Left lung (tissue), 10 donors: ENCODE results near the gene ATPAF1. TPM values are rescaled to one million over a fixed set of nuclear protein-coding genes. Genes with fewer than 3 reads are reported as not detected.

Experiments
- ATAC-seq: fragments of 200-7000 bp; cut with Tn5 transposase; one replicate; pipeline ENCODE4 v1.9.1; 2020; ENCODE audit warnings: moderate library complexity
- DNase-seq, 4 donors: peaks; one replicate each; pipeline ENCODE4 v3.0.0-alpha.2; 2013 to 2020
- H3K27ac ChIP-seq, 2 donors: fragments of 200-600 bp; sonication (generic) in 1 of 2; one replicate each; pipeline versions ENCODE4 v1.5.0 to v1.8.0; 2020 to 2021
- H3K27me3 ChIP-seq, 2 donors: fragments of 200-600 bp; sonication (generic) in 1 of 2; one replicate each; pipeline versions ENCODE4 v1.5.0 to v1.8.0; 2020 to 2021
- H3K36me3 ChIP-seq, 2 donors: fragments of 200-600 bp; sonication (generic) in 1 of 2; one replicate each; pipeline versions ENCODE4 v1.5.0 to v1.8.0; 2020 to 2021
- H3K4me1 ChIP-seq, 2 donors: fragments of 200-600 bp; one replicate each; pipeline ENCODE4 v1.8.0; 2021
- H3K4me3 ChIP-seq, 2 donors: fragments of 200-600 bp; sonication (generic) in 1 of 2; one replicate each; pipeline versions ENCODE4 v1.5.0 to v1.8.0; 2020 to 2021; ENCODE audit warnings: mild to moderate bottlenecking in 1 of 2
- H3K9me3 ChIP-seq, 2 donors: fragments of 200-600 bp; sonication (generic) in 1 of 2; one replicate each; pipeline versions ENCODE4 v1.5.0 to v1.8.0; 2020 to 2021
- CTCF ChIP-seq, 2 donors: fragments of 200-600 bp; sonication (generic) in 1 of 2; IDR thresholded peaks; one replicate each; pipeline versions ENCODE4 v1.5.0 to v1.8.0; 2021; ENCODE audit warnings: antibody characterized with exemption in 2 of 2
- intact Hi-C, 2 donors: fragments of 100-400 bp; cut with DNase I; formaldehyde crosslinking; loops; one replicate each; pipeline versions ENCODE4 v1.11.2 to v1.14.2; 2022
- polyA plus RNA-seq, 6 donors: library from polyadenylated mRNA; unstranded; fragments of 120-200 nt; gene quantifications; one replicate each; pipeline ENCODE4 v1.2.1, GENCODE V29; 2013; ENCODE audit not compliant: insufficient read length in 6 of 6
- total RNA-seq, 2 donors: library from RNA; stranded (reverse); fragmentation: NEBNext Ultra II Directional; extraction: Animal tissue kit (Norgen Biotek cat#: 25700); gene quantifications; one replicate each; pipeline ENCODE4 v1.2.1, GENCODE V29; 2021
- donor health status: DM: no; HTN: yes; CAD: no.
- donor health status: DM: no; HTN: no; CAD: no.

ATPAF1 gene
- total and polyA plus RNA-seq, 8 donors, result 34.3 to 90.0 (median 76.4) TPM

GRCh38 chr1:46613661-46614603 is 54.2 kb downstream of the ATPAF1 start:
- peak; percentile 77 to 96 (median 93) for DNase-seq
- Histone ChIP-seq H3K4me3 (peak overlapping the region in 1 of 2 donors; percentile 83), H3K4me1 (peaks cover 21 to 60% of the 10 kb centered on the region in 2 donors), H3K36me3 (peaks cover 0 to 33% of the 10 kb centered on the region in 2 donors), H3K27me3 (no peaks in the 10 kb centered on the region), H3K27ac (peak overlapping the region; percentile 13 to 63), H3K9me3 (no peaks in the 10 kb centered on the region)
- TF ChIP-seq CTCF (IDR thresholded peaks at IDR 0.05), result no peak
- peak; percentile 73 for ATAC-seq
- intact Hi-C loops, result no loop called here

GRCh38 chr1:46612937-46613660 is 55.1 kb downstream of the ATPAF1 start:
- ATAC-seq, result no peak
- no peaks in the 10 kb centered on the region for H3K9me3 ChIP-seq
- no peaks in the 10 kb centered on the region for H3K27me3 ChIP-seq
- H3K4me3 ChIP-seq, result peak overlapping the region in 1 of 2 donors; percentile 83
- intact Hi-C loops, result no loop called here
- H3K4me1 ChIP-seq, result peaks cover 21 to 60% of the 10 kb centered on the region in 2 donors
- H3K27ac ChIP-seq, result peak overlapping the region; percentile 13 to 63
- DNase-seq, result peak in 1 of 4 donors; percentile 81
- H3K36me3 ChIP-seq, result peaks cover 0 to 41% of the 10 kb centered on the region in 2 donors
- no peak for TF ChIP-seq CTCF (IDR thresholded peaks at IDR 0.05)

GRCh38 chr1:46611691-46612221 is 56.4 kb downstream of the ATPAF1 start:
- no peak for DNase-seq
- H3K4me3 ChIP-seq, result no peak overlapping the region
- no peak overlapping the region for H3K27ac ChIP-seq
- H3K4me1 ChIP-seq, result peaks cover 21 to 52% of the 10 kb centered on the region in 2 donors
- no peaks in the 10 kb centered on the region for H3K9me3 ChIP-seq
- no peaks in the 10 kb centered on the region for H3K27me3 ChIP-seq
- no peak for TF ChIP-seq CTCF (IDR thresholded peaks at IDR 0.05)
- peaks cover 0 to 50% of the 10 kb centered on the region in 2 donors for H3K36me3 ChIP-seq
- intact Hi-C loops, result no loop called here
- no peak for ATAC-seq

GRCh38 chr1:46607345-46608130 is 60.6 kb downstream of the ATPAF1 start:
- no peak for TF ChIP-seq CTCF (IDR thresholded peaks at IDR 0.05)
- peaks cover 13 to 35% of the 10 kb centered on the region in 2 donors for H3K4me1 ChIP-seq
- no peaks in the 10 kb centered on the region for H3K9me3 ChIP-seq
- intact Hi-C loops, result no loop called here
- no peak for ATAC-seq
- H3K4me3 ChIP-seq, result no peak overlapping the region
- peaks cover 0 to 43% of the 10 kb centered on the region in 2 donors for H3K36me3 ChIP-seq
- no peak for DNase-seq
- no peak overlapping the region for H3K27ac ChIP-seq
- H3K27me3 ChIP-seq, result no peaks in the 10 kb centered on the region
